Activated naive CD8-positive, alpha-beta T cell treated with anti-CD3 and anti-CD28 coated beads, Interleukin-2, amount 50 U/mL, for 24 hours (primary cell): ENCODE measurements around the gene NBPF1.
A peak's percentile ranks its signal among the peaks of the same experiment; 100 is the strongest.
"Not testable (repeated sequence)": the region's sequence is repeated elsewhere in the genome, so short reads cannot be mapped to it uniquely, and the experiment has no call there.

ENCODE experiments used
- ATAC-seq: fragments of 150-1000 bp; cut with Tn5 transposase; one replicate; pipeline ENCODE4 v1.10.0; 2021
- DNase-seq: peaks from one replicate; pipeline ENCODE4 v3.0.0; 2021
- H3K27ac Mint-ChIP-seq: one replicate; pipeline ENCODE4 v1.8.0; 2021; ENCODE audit warnings: mild to moderate bottlenecking, mixed read lengths
- H3K27me3 Mint-ChIP-seq: one replicate; pipeline ENCODE4 v1.8.0; 2021; ENCODE audit warnings: mixed read lengths
- H3K36me3 Mint-ChIP-seq: one replicate; pipeline ENCODE4 v1.8.0; 2021; ENCODE audit warnings: low read depth, mixed read lengths
- H3K4me1 Mint-ChIP-seq: one replicate; pipeline ENCODE4 v1.8.0; 2021; ENCODE audit warnings: mixed read lengths
- H3K4me3 Mint-ChIP-seq: one replicate; pipeline ENCODE4 v1.8.0; 2021; ENCODE audit warnings: mild to moderate bottlenecking, moderate library complexity, mixed read lengths
- H3K9me3 Mint-ChIP-seq: one replicate; pipeline ENCODE4 v1.8.0; 2021; ENCODE audit warnings: mixed read lengths

NBPF1 gene

GRCh38 chr1:16587639-16588038 lies 25.7 kb downstream of the NBPF1 start:
- H3K4me3 Mint-ChIP-seq, DNase-seq, H3K27me3 Mint-ChIP-seq, H3K27ac Mint-ChIP-seq, H3K9me3 Mint-ChIP-seq, ATAC-seq, H3K4me1 Mint-ChIP-seq, H3K36me3 Mint-ChIP-seq: not testable (repeated sequence)

GRCh38 chr1:16565324-16565723 lies 48.0 kb downstream of the NBPF1 start:
- not testable (repeated sequence) for H3K4me3 Mint-ChIP-seq, H3K27me3 Mint-ChIP-seq, H3K27ac Mint-ChIP-seq, H3K9me3 Mint-ChIP-seq, H3K4me1 Mint-ChIP-seq, H3K36me3 Mint-ChIP-seq, ATAC-seq, DNase-seq

GRCh38 chr1:16561035-16561434 lies 52.3 kb downstream of the NBPF1 start:
- H3K27me3 Mint-ChIP-seq, H3K4me3 Mint-ChIP-seq, H3K27ac Mint-ChIP-seq, H3K36me3 Mint-ChIP-seq, H3K9me3 Mint-ChIP-seq, DNase-seq, H3K4me1 Mint-ChIP-seq, ATAC-seq: not testable (repeated sequence)

- H3K4me3 Mint-ChIP-seq, ATAC-seq, H3K27ac Mint-ChIP-seq, DNase-seq, H3K4me1 Mint-ChIP-seq, H3K36me3 Mint-ChIP-seq, H3K9me3 Mint-ChIP-seq, H3K27me3 Mint-ChIP-seq: not testable (repeated sequence)
Observed at GRCh38 chr1:16560498-16560897, 52.9 kb downstream of the NBPF1 start.

DNA sequence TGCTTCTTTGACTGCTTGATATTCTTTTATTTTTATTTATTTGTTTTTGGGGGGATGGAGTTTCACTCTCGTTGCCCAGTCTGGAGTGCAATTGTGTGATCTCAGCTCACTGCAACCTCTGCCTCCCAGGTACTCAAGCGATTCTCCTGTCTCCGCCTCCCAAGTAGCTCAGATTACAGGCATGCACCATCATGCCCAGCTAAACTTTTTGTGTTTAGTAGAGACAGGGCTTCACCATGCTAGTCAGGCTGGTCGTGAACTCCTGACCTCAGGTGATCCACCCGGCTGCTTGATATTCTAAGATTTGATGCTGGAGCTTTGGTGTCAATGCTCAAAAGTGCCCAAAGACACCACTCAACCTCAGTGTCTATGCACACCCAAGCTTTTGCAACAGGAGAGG lies 53.7 kb downstream of the NBPF1 start:
- H3K27ac Mint-ChIP-seq, H3K4me3 Mint-ChIP-seq, H3K9me3 Mint-ChIP-seq, H3K4me1 Mint-ChIP-seq, H3K27me3 Mint-ChIP-seq, DNase-seq, ATAC-seq, H3K36me3 Mint-ChIP-seq: not testable (repeated sequence)

GRCh38 chr1:16557034-16557433 lies 56.3 kb downstream of the NBPF1 start:
- H3K9me3 Mint-ChIP-seq, ATAC-seq, H3K4me1 Mint-ChIP-seq, H3K27ac Mint-ChIP-seq, DNase-seq, H3K4me3 Mint-ChIP-seq, H3K27me3 Mint-ChIP-seq, H3K36me3 Mint-ChIP-seq: not testable (repeated sequence)

GRCh38 chr1:16553244-16553643 lies 60.1 kb downstream of the NBPF1 start:
- H3K36me3 Mint-ChIP-seq, ATAC-seq, DNase-seq, H3K9me3 Mint-ChIP-seq, H3K4me3 Mint-ChIP-seq, H3K4me1 Mint-ChIP-seq, H3K27me3 Mint-ChIP-seq, H3K27ac Mint-ChIP-seq: not testable (repeated sequence)

DNA sequence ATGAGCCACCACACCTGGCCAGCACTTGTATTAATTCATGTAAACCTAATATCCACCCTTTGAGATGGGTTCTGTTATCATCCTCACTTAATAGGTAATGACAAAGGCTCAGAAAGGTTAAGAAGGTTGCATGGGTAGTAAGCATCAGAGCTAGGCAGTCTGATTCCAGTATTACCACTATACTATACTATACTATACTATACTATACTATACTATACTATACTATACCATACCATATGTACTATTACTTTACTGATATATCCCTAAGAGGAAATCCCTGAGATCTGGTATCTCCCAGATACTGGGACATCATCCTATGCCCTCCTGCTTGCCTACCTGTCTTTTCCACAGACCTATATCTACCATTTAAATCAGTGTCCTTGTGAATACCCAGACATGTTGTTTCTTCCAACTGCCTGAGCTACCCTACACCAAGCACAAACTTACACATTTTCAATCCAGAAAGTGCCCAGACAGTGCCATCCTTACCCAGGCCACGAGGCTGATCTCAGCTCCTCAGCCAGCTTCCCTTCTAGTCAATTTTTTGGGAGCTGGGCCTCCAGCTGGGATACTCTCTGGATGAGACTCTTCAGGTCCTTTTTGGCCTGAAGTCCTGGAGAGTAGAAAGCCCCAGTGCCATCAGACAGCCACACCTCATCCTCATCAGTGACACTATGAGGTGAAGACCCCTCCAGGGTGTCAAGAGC lies 63.0 kb downstream of the NBPF1 start:
- ATAC-seq, H3K27ac Mint-ChIP-seq, DNase-seq, H3K36me3 Mint-ChIP-seq, H3K27me3 Mint-ChIP-seq, H3K9me3 Mint-ChIP-seq, H3K4me1 Mint-ChIP-seq, H3K4me3 Mint-ChIP-seq: not testable (repeated sequence)

DNA sequence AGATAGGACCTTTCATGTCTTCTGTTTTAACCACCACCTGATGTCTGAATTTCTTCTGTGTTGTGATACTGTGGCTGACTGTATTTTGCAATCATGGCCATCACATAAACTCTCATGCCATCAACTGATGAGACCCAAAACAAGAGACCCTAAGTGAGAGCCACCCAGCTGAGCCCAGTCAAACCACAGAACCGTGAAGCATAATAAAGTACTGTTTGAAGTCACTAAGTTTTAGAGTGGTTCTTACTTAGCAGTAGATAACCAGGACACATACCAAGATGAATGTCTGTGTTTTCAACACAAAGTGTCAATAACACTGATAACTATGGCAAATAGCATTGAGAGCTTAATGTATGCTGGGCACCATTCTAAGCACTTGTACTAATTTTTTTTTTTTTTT lies 63.8 kb downstream of the NBPF1 start:
- H3K27ac Mint-ChIP-seq, H3K27me3 Mint-ChIP-seq, ATAC-seq, H3K4me3 Mint-ChIP-seq, H3K36me3 Mint-ChIP-seq, DNase-seq, H3K4me1 Mint-ChIP-seq, H3K9me3 Mint-ChIP-seq: not testable (repeated sequence)

- not testable (repeated sequence) for H3K9me3 Mint-ChIP-seq, DNase-seq, H3K4me1 Mint-ChIP-seq, H3K27ac Mint-ChIP-seq, H3K4me3 Mint-ChIP-seq, H3K36me3 Mint-ChIP-seq, ATAC-seq
- peaks cover 11% of the 10 kb centered on the region for H3K27me3 Mint-ChIP-seq
Observed at GRCh38 chr1:16547502-16548241, 65.7 kb downstream of the NBPF1 start.

DNA sequence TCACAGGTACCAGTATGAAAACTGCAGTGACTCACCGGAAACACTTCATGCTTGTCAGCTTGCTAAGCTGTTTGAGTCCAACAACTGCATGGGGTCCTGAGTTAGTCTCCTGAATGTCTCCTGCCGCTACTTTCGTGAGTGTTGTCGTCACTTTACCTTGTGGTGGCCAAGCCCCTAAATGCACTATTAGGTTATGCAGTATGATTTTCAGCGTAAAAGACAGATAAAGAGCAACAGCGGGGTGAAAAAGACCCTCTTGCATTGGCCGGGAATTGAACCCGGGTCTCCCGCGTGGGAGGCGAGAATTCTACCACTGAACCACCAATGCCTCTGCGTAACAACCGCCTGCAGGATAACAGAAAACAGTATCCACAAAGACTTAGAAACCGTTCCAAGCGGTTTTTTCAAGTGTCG lies 67.7 kb downstream of the NBPF1 start:
- H3K4me1 Mint-ChIP-seq, H3K9me3 Mint-ChIP-seq, H3K36me3 Mint-ChIP-seq, DNase-seq: not testable (repeated sequence)
- Mint-ChIP-seq H3K4me3 (peak overlapping the region; percentile 32), H3K27me3 (peaks cover 11% of the 10 kb centered on the region), H3K27ac (peak overlapping the region; percentile 77)
- peak; percentile 92 for ATAC-seq

- not testable (repeated sequence) for DNase-seq, H3K4me3 Mint-ChIP-seq, ATAC-seq
Observed at GRCh38 chr1:16540421-16540893, 72.9 kb downstream of the NBPF1 start.

GRCh38 chr1:16537528-16537927 lies 75.8 kb downstream of the NBPF1 start:
- DNase-seq, H3K9me3 Mint-ChIP-seq, H3K36me3 Mint-ChIP-seq, H3K27ac Mint-ChIP-seq, ATAC-seq, H3K4me3 Mint-ChIP-seq: not testable (repeated sequence)
- Mint-ChIP-seq H3K4me1 (peaks cover 14% of the 10 kb centered on the region), H3K27me3 (peaks cover 21% of the 10 kb centered on the region)

More at GRCh38 chr1:16540421-16540893, 72.9 kb downstream of the NBPF1 start:
- not testable (repeated sequence) for H3K4me1 Mint-ChIP-seq, H3K36me3 Mint-ChIP-seq, H3K9me3 Mint-ChIP-seq, H3K27ac Mint-ChIP-seq
- H3K27me3 Mint-ChIP-seq, result peaks cover 14% of the 10 kb centered on the region

GRCh38 chr1:16536796-16537195 lies 76.6 kb downstream of the NBPF1 start:
- peaks cover 14% of the 10 kb centered on the region for H3K4me1 Mint-ChIP-seq
- H3K27ac Mint-ChIP-seq, DNase-seq, ATAC-seq, H3K4me3 Mint-ChIP-seq, H3K9me3 Mint-ChIP-seq, H3K36me3 Mint-ChIP-seq: not testable (repeated sequence)
- peaks cover 26% of the 10 kb centered on the region for H3K27me3 Mint-ChIP-seq

DNA sequence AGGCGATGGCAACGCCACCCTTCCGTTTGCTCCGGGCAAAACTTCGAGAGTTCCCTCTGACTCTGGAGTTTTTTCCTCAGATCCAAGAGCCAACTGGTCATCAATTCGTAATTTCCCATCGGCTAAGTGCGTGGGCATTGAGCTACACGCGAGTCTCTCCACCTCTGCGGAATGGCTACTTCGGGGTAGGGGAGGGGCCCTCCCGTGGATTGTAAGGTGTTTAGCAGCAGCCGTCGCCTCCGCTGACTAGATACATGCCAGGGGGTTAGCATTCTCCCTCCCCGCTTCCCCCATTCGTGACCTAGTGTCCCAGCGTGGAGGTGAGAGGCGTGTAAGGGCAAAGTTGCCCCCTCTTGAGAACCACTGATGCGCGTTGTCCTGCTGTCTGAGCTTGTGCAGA lies 77.5 kb downstream of the NBPF1 start:
- H3K27me3 Mint-ChIP-seq, result peaks cover 33% of the 10 kb centered on the region
- not testable (repeated sequence) for DNase-seq, H3K27ac Mint-ChIP-seq, ATAC-seq, H3K9me3 Mint-ChIP-seq, H3K36me3 Mint-ChIP-seq, H3K4me3 Mint-ChIP-seq
- H3K4me1 Mint-ChIP-seq, result peaks cover 14% of the 10 kb centered on the region
